ENCODE results near the gene SAMD9L. TPM values are rescaled to one million over a fixed set of nuclear protein-coding genes. Genes with fewer than 3 reads are reported as not detected.

Gene SAMD9L
- total RNA-seq, 1 donor from 2014 or later: 64.4 TPM

DNA sequence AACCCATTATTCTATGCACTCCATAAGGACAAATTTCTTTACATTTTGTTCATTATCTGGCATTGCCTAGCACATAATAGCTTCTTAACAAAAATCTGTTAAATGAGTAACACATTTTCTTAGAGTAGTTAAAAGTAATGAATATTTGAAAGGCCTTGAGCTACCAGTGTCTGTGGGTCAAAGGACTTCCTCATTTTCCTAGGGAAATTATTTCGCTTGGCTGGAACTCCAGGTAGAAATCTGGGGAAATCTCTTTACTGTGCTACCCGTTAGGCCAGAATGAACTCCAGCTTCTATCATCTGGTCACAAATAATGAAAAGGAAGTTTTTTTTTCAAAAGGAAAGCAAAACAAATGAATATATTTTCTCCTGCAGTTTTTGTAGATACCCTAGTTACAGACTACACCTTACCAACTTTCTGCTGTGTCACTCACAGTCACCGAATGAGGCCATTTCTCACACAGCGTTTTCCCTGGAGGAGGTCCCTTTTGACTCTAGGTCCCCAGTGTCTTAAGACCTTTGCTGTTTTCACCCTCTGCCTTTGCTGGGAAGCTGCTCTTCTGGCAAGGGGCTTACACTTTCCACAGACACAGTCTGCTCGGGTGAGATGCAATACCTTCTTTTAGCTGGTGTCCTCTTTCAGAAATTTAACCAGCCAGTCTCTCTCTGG, 1.6 kb downstream of the SAMD9L start:
- no peak for DNase-seq
- peak overlapping the region; percentile 64 for H3K27ac ChIP-seq
- TF ChIP-seq, protein P1, sequence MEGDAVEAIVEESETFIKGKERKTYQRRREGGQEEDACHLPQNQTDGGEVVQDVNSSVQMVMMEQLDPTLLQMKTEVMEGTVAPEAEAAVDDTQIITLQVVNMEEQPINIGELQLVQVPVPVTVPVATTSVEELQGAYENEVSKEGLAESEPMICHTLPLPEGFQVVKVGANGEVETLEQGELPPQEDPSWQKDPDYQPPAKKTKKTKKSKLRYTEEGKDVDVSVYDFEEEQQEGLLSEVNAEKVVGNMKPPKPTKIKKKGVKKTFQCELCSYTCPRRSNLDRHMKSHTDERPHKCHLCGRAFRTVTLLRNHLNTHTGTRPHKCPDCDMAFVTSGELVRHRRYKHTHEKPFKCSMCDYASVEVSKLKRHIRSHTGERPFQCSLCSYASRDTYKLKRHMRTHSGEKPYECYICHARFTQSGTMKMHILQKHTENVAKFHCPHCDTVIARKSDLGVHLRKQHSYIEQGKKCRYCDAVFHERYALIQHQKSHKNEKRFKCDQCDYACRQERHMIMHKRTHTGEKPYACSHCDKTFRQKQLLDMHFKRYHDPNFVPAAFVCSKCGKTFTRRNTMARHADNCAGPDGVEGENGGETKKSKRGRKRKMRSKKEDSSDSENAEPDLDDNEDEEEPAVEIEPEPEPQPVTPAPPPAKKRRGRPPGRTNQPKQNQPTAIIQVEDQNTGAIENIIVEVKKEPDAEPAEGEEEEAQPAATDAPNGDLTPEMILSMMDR (IDR thresholded peaks at IDR 0.05): no peak

DNA sequence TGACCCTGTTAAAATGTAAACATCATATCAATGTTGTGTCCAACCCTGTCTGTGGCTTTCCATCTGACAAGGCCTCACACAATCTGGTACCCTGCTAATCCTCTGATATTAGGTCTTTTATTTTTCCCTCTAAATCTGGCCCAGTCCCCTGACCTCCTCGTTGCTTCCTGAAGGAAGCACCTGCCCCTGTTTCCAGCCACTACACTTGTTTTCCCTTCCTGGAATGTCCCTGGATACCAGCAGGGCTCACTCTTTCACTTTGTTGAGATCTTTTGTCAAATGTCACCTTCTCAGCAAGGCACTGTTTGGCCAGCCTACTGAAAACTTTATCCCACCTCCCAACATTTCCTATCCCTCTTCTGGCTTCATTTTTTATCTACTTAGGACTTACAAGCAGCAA, 2.1 kb downstream of the SAMD9L start:
- DNase-seq: no peak
- Histone ChIP-seq H3K27me3 (ENCODE audit: low read depth) (no peaks in the 10 kb centered on the region), H3K36me3 (peaks cover 48% of the 10 kb centered on the region), H3K4me3 (peak overlapping the region; percentile 64), H3K9me3 (no peaks in the 10 kb centered on the region), H3K4me1 (peaks cover 20% of the 10 kb centered on the region), H3K27ac (peak overlapping the region; percentile 64)
- intact Hi-C loops (cut with DNase I): no loop called here
- TF ChIP-seq, protein P1 (IDR thresholded peaks at IDR 0.05): no peak
- ATAC-seq: no peak

More for the DNA sequence above, 1.6 kb downstream of the SAMD9L start:
- intact Hi-C loops (cut with DNase I): no loop called here
- no peaks in the 10 kb centered on the region for H3K9me3 ChIP-seq
- ATAC-seq: peak; percentile 27 to 39
- H3K27me3 ChIP-seq (ENCODE audit: low read depth): no peaks in the 10 kb centered on the region
- H3K4me1 ChIP-seq: peaks cover 20% of the 10 kb centered on the region
- peaks cover 43% of the 10 kb centered on the region for H3K36me3 ChIP-seq
- peak overlapping the region; percentile 64 for H3K4me3 ChIP-seq

DNA sequence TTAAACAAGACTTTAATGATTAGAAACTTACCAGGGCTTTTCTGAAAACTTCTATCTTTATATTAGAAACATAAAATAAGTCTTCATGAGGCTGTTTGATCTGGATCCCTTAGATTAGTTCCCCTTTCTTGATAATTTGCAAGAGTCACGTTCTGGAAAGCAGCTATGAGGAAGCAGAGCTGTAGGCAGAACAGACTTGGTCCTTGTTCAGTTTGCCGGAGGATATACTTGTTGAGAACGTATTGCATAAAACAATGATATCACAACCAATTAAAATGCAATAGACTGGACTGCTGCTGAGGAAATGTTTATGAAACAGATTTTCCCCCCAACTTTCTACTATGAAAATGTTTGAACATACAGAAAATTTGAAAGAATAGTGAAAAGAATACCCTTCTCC, 2.8 kb downstream of the SAMD9L start:
- Histone ChIP-seq H3K4me3 (peak overlapping the region; percentile 64), H3K36me3 (peaks cover 48% of the 10 kb centered on the region), H3K27ac (no peak overlapping the region)

DNA sequence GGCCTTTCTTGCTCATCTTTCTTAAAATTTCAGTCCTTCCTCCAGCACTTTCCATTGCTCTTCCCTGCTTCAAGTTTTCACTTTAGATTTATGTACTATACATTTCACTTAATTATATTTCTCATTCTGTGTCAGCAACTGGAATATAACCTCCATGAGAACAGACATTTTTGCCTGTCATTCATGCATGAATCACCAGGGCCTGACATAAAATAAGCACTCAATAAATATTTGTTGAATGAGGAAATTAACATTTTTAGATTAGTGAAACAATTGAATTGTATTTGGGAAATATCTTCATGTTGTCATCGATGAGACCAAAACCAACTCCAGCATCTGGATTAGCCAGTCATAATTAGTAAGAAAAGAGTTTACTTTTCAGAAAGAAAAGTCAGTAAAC, 6.1 kb downstream of the SAMD9L start:
- intact Hi-C loops (cut with DNase I): no loop called here
- peaks cover 17% of the 10 kb centered on the region for H3K4me1 ChIP-seq
- TF ChIP-seq, protein P1 (IDR thresholded peaks at IDR 0.05): no peak
- peaks cover 15% of the 10 kb centered on the region for H3K9me3 ChIP-seq
- no peak for ATAC-seq
- DNase-seq: no peak
- no peaks in the 10 kb centered on the region for H3K27me3 ChIP-seq (ENCODE audit: low read depth)
- peaks cover 73% of the 10 kb centered on the region for H3K36me3 ChIP-seq
- H3K27ac ChIP-seq: no peak overlapping the region
- no peak overlapping the region for H3K4me3 ChIP-seq

More for the DNA sequence above, 2.8 kb downstream of the SAMD9L start:
- intact Hi-C loops (cut with DNase I): no loop called here
- DNase-seq: no peak
- ATAC-seq: peak in 1 of 2 donors; percentile 43
- no peaks in the 10 kb centered on the region for H3K27me3 ChIP-seq (ENCODE audit: low read depth)
- peaks cover 20% of the 10 kb centered on the region for H3K4me1 ChIP-seq
- TF ChIP-seq, protein P1 (IDR thresholded peaks at IDR 0.05): no peak
- H3K9me3 ChIP-seq: no peaks in the 10 kb centered on the region

DNA sequence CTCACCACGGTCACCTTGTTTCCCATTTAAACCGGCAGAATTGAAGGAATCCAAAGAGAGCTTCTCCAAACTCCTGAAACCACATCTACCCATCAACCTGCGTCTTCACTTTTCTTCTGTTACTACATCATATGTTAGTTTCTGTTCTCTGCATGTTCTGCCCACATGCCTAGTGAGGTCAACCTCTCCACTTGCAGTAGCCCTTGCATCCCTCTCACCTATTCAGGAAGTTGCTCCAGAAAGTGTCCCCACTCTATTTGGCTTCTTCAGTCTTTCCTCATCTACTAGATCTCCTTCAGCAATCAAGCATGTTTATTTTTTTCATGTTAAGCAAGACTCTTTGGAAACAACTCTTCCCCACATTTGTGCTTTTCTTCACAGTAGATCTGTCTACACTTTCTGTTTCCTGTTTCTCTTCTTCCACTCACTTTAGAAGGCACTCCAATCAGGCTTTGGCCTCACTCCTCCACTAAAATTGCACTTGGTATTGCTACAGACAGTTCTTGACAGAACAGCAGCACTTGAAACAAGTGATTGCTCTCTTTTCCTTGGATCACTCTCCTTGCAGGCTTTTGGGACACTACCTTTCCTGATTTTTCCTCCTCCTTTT, 7.5 kb downstream of the SAMD9L start:
- H3K36me3 ChIP-seq: peaks cover 85% of the 10 kb centered on the region
- ATAC-seq: peak; percentile 67 to 77
- intact Hi-C loops (cut with DNase I): no loop called here

More for the DNA sequence above, 7.5 kb downstream of the SAMD9L start:
- no peaks in the 10 kb centered on the region for H3K27me3 ChIP-seq (ENCODE audit: low read depth)
- H3K4me3 ChIP-seq: no peak overlapping the region
- DNase-seq: no peak
- TF ChIP-seq, protein P1 (IDR thresholded peaks at IDR 0.05): no peak
- no peak overlapping the region for H3K27ac ChIP-seq
- H3K4me1 ChIP-seq: peaks cover 3% of the 10 kb centered on the region
- peaks cover 21% of the 10 kb centered on the region for H3K9me3 ChIP-seq
